Testis (tissue), 2 donors: ENCODE results near the gene GRM5.

Source experiments
- CTCF ChIP-seq, 3 experiments: fragments of 450-650 bp in 2 of 3; fragments of 200-600 bp in 1 of 3; sonication (generic) in 1 of 3; IDR thresholded peaks; one replicate each; pipeline ENCODE4 v1.5.1; 2016 to 2019; ENCODE audit warnings: antibody characterized with exemption in 3 of 3, mild to moderate bottlenecking in 2 of 3, moderate library complexity in 1 of 3
- POLR2A ChIP-seq: fragments of 450-650 bp; IDR thresholded peaks from one replicate; pipeline ENCODE4 v1.6.1; 2017; ENCODE audit warnings: antibody characterized with exemption, mild to moderate bottlenecking, moderate library complexity

GRCh38 chr11:88469561-88470225 is 596.1 kb downstream of the GRM5 start:
- TF ChIP-seq CTCF (IDR thresholded peaks at IDR 0.05) (no peak), POLR2A (no peak)
